ENCODE results near the gene RPL35A. TPM values are rescaled to one million over a fixed set of nuclear protein-coding genes. Genes with fewer than 3 reads are reported as not detected.
A peak's percentile ranks its signal among the peaks of the same experiment; 100 is the strongest.
"Not testable (repeated sequence)": the region's sequence is repeated elsewhere in the genome, so short reads cannot be mapped to it uniquely, and the experiment has no call there.

The RPL35A gene
- 100 to 1,000 TPM; 683 to 726 TPM for total RNA-seq

GRCh38 chr3:197949778-197950676 lies at the start of gene RPL35A:
Gene RPL35A, plus strand, starts transcription at chr3:197950190. Its CDS starts 778 bp downstream, at chr3:197950968.
- Mint-ChIP-seq H3K27ac (peak within 1 kb of the TSS; percentile 98 to 99), H3K36me3 (peaks cover 35% of the 10 kb centered on the region), H3K9me3 (no peaks in the 10 kb centered on the region), H3K4me1 (ENCODE audit: low read depth in 2 of 2) (peaks cover 42 to 43% of the 10 kb centered on the region in 2 donors), H3K4me3 (peak within 1 kb of the TSS; percentile 96), H3K27me3 (no peaks in the 10 kb centered on the region)
- ATAC-seq (peak; percentile 91 to 95), DNase-seq (ENCODE audit: low spot score) (peak; percentile 86)

- no peak for ATAC-seq
- Mint-ChIP-seq H3K27me3 (no peaks in the 10 kb centered on the region), H3K4me3 (no peak overlapping the region), H3K36me3 (no peaks in the 10 kb centered on the region), H3K4me1 (ENCODE audit: low read depth in 2 of 2) (peaks cover 6 to 16% of the 10 kb centered on the region in 2 donors), H3K9me3 (no peaks in the 10 kb centered on the region), H3K27ac (no peak overlapping the region)
- DNase-seq (ENCODE audit: low spot score), result no peak
These were observed 48.4 kb upstream of the RPL35A start for GRCh38 chr3:197901626-197902025.

GRCh38 chr3:197906023-197906849 lies 43.8 kb upstream of the RPL35A start:
- Mint-ChIP-seq H3K4me3 (peak overlapping the region; percentile 66), H3K27me3 (no peaks in the 10 kb centered on the region), H3K9me3 (no peaks in the 10 kb centered on the region), H3K4me1 (ENCODE audit: low read depth in 2 of 2) (peaks cover 19 to 23% of the 10 kb centered on the region in 2 donors), H3K36me3 (peaks cover 4% of the 10 kb centered on the region), H3K27ac (peak overlapping the region; percentile 90)
- DNase-seq (ENCODE audit: low spot score), result peak; percentile 92
- ATAC-seq, result peak; percentile 97 to 99

- no peaks in the 10 kb centered on the region for H3K9me3 Mint-ChIP-seq
- no peak for ATAC-seq
- H3K4me1 Mint-ChIP-seq (ENCODE audit: low read depth in 2 of 2), result peaks cover 19 to 23% of the 10 kb centered on the region in 2 donors
- no peaks in the 10 kb centered on the region for H3K27me3 Mint-ChIP-seq
- peak overlapping the region; percentile 90 for H3K27ac Mint-ChIP-seq
- H3K36me3 Mint-ChIP-seq, result peaks cover 4% of the 10 kb centered on the region
- peak overlapping the region; percentile 66 for H3K4me3 Mint-ChIP-seq
- no peak for DNase-seq (ENCODE audit: low spot score)
These were observed 43.2 kb upstream of the RPL35A start for GRCh38 chr3:197906850-197907187.

- Mint-ChIP-seq H3K36me3 (peaks cover 4% of the 10 kb centered on the region), H3K4me3 (peak overlapping the region; percentile 66), H3K27ac (peak overlapping the region; percentile 90), H3K4me1 (ENCODE audit: low read depth in 2 of 2) (peaks cover 19 to 23% of the 10 kb centered on the region in 2 donors), H3K27me3 (no peaks in the 10 kb centered on the region), H3K9me3 (no peaks in the 10 kb centered on the region)
- no peak for DNase-seq (ENCODE audit: low spot score)
- ATAC-seq, result no peak
These were observed 42.8 kb upstream of the RPL35A start for GRCh38 chr3:197907196-197907595.

GRCh38 chr3:197908550-197908949 lies 41.4 kb upstream of the RPL35A start:
- not testable (repeated sequence) for ATAC-seq; H3K27me3 Mint-ChIP-seq; H3K27ac Mint-ChIP-seq; H3K9me3 Mint-ChIP-seq; H3K36me3 Mint-ChIP-seq; DNase-seq (ENCODE audit: low spot score)
- Mint-ChIP-seq H3K4me1 (ENCODE audit: low read depth in 2 of 2) (peaks cover 19 to 23% of the 10 kb centered on the region in 2 donors), H3K4me3 (peak overlapping the region; percentile 39)

- Mint-ChIP-seq H3K9me3 (no peaks in the 10 kb centered on the region), H3K36me3 (peaks cover 4% of the 10 kb centered on the region), H3K27ac (no peak overlapping the region), H3K4me1 (ENCODE audit: low read depth in 2 of 2) (peaks cover 19 to 27% of the 10 kb centered on the region in 2 donors), H3K27me3 (no peaks in the 10 kb centered on the region), H3K4me3 (peak overlapping the region; percentile 62)
- ATAC-seq, result no peak
- DNase-seq (ENCODE audit: low spot score), result no peak
These were observed 40.9 kb upstream of the RPL35A start for GRCh38 chr3:197908957-197909701.

- Mint-ChIP-seq H3K4me1 (ENCODE audit: low read depth in 2 of 2) (peaks cover 0 to 11% of the 10 kb centered on the region in 2 donors), H3K27ac (peak overlapping the region; percentile 69), H3K36me3 (no peaks in the 10 kb centered on the region), H3K9me3 (no peaks in the 10 kb centered on the region), H3K27me3 (no peaks in the 10 kb centered on the region), H3K4me3 (peak overlapping the region; percentile 66)
- DNase-seq (ENCODE audit: low spot score) (no peak), ATAC-seq (peak in 1 of 2 donors; percentile 82)
These were observed 37.1 kb upstream of the RPL35A start for GRCh38 chr3:197912741-197913476.

GRCh38 chr3:197913641-197914380 lies 36.2 kb upstream of the RPL35A start:
- peak overlapping the region; percentile 69 for H3K27ac Mint-ChIP-seq
- no peaks in the 10 kb centered on the region for H3K9me3 Mint-ChIP-seq
- H3K4me1 Mint-ChIP-seq (ENCODE audit: low read depth in 2 of 2), result peaks cover 0 to 10% of the 10 kb centered on the region in 2 donors
- H3K27me3 Mint-ChIP-seq, result no peaks in the 10 kb centered on the region
- H3K36me3 Mint-ChIP-seq, result no peaks in the 10 kb centered on the region
- peak overlapping the region; percentile 66 for H3K4me3 Mint-ChIP-seq
- ATAC-seq (peak in 1 of 2 donors; percentile 37), DNase-seq (ENCODE audit: low spot score) (no peak)

- not testable (repeated sequence) for ATAC-seq; H3K36me3 Mint-ChIP-seq; H3K27ac Mint-ChIP-seq; H3K27me3 Mint-ChIP-seq; DNase-seq (ENCODE audit: low spot score); H3K4me1 Mint-ChIP-seq (ENCODE audit: low read depth in 2 of 2); H3K9me3 Mint-ChIP-seq
- peak overlapping the region; percentile 29 for H3K4me3 Mint-ChIP-seq
These were observed 28.3 kb upstream of the RPL35A start for GRCh38 chr3:197921429-197922275.

- Mint-ChIP-seq H3K36me3 (peaks cover 5% of the 10 kb centered on the region), H3K27ac (no peak overlapping the region), H3K9me3 (no peaks in the 10 kb centered on the region), H3K4me1 (ENCODE audit: low read depth in 2 of 2) (peaks cover 3 to 7% of the 10 kb centered on the region in 2 donors), H3K4me3 (no peak overlapping the region), H3K27me3 (no peaks in the 10 kb centered on the region)
- no peak for DNase-seq (ENCODE audit: low spot score)
- no peak for ATAC-seq
These were observed 23.6 kb upstream of the RPL35A start for GRCh38 chr3:197926418-197926817.

- not testable (repeated sequence) for DNase-seq (ENCODE audit: low spot score); H3K4me1 Mint-ChIP-seq (ENCODE audit: low read depth in 2 of 2); H3K27me3 Mint-ChIP-seq; ATAC-seq; H3K36me3 Mint-ChIP-seq; H3K27ac Mint-ChIP-seq; H3K9me3 Mint-ChIP-seq; H3K4me3 Mint-ChIP-seq
These were observed 22.4 kb upstream of the RPL35A start for GRCh38 chr3:197927578-197927977.
